MM.1S (cell line): ENCODE measurements around the gene LRRC49.

Experiments
- DNase-seq: peaks from one replicate; pipeline ENCODE4 v3.0.0-alpha.2; 2015
- H2AFZ ChIP-seq: fragments of 300-600 bp; sonication (generic); 2 replicates; pipeline ENCODE4 v1.6.0; 2016; ENCODE audit warnings: antibody characterized with exemption, low read length
- H3F3A ChIP-seq: fragments of 300-600 bp; sonication (generic); 2 replicates; pipeline ENCODE4 v1.6.1; 2016; ENCODE audit warnings: mild to moderate bottlenecking, antibody characterized with exemption, low read length, moderate library complexity, mixed read lengths; ENCODE audit not compliant: insufficient read depth
- H3K27ac ChIP-seq: fragments of 300-600 bp; sonication (generic); 2 replicates; pipeline ENCODE4 v1.5.1; 2016; ENCODE audit warnings: mild to moderate bottlenecking, low read length
- H3K27me3 ChIP-seq: fragments of 300-600 bp; sonication (generic); replicated peaks from 2 replicates; pipeline ENCODE4 v1.6.0; 2016; ENCODE audit warnings: low read length; ENCODE audit not compliant: insufficient read depth
- H3K36me3 ChIP-seq: fragments of 300-600 bp; sonication (generic); replicated peaks from 2 replicates; pipeline ENCODE4 v1.6.1; 2016; ENCODE audit warnings: mild to moderate bottlenecking, low read length, mixed read lengths; ENCODE audit not compliant: insufficient read depth
- H3K4me1 ChIP-seq: fragments of 300-600 bp; sonication (generic); 2 replicates; pipeline ENCODE4 v1.6.1; 2016; ENCODE audit warnings: low read length, mixed read lengths
- H3K4me2 ChIP-seq: fragments of 300-600 bp; sonication (generic); 2 replicates; pipeline ENCODE4 v1.6.0; 2016; ENCODE audit warnings: low read depth, low read length
- H3K4me3 ChIP-seq: fragments of 300-600 bp; sonication (generic); 2 replicates; pipeline ENCODE4 v1.5.1; 2016; ENCODE audit warnings: low read length, mixed read lengths
- H3K79me2 ChIP-seq: fragments of 300-600 bp; sonication (generic); 2 replicates; pipeline ENCODE4 v1.6.1; 2016; ENCODE audit warnings: mixed run types, low read length, mixed read lengths
- H3K9ac ChIP-seq: fragments of 300-600 bp; sonication (generic); 2 replicates; pipeline ENCODE4 v1.6.1; 2016; ENCODE audit warnings: low read length, mixed read lengths
- H3K9me2 ChIP-seq: fragments of 300-600 bp; sonication (generic); replicated peaks from 2 replicates; pipeline ENCODE4 v1.6.1; 2016; ENCODE audit warnings: mild to moderate bottlenecking, low read length, mixed read lengths; ENCODE audit not compliant: insufficient read depth
- H3K9me3 ChIP-seq: fragments of 300-600 bp; sonication (generic); replicated peaks from 2 replicates; pipeline ENCODE4 v1.6.1; 2016; ENCODE audit warnings: mild to moderate bottlenecking, low read length, mixed read lengths; ENCODE audit not compliant: insufficient read depth
- H4K20me1 ChIP-seq: fragments of 300-600 bp; sonication (generic); 2 replicates; pipeline ENCODE4 v1.6.1; 2016; ENCODE audit warnings: mild to moderate bottlenecking, low read length, moderate library complexity, mixed read lengths; ENCODE audit not compliant: insufficient read depth
- CTCF ChIP-seq: fragments of 300-600 bp; sonication (generic); IDR thresholded peaks from 2 replicates; pipeline ENCODE4 v1.5.1; 2016; ENCODE audit warnings: antibody characterized with exemption, low read length, mixed read lengths
- EZH2 ChIP-seq: fragments of 300-600 bp; sonication (generic); optimal IDR thresholded peaks from 2 replicates; pipeline ENCODE3; 2017; ENCODE audit warnings: low read depth, mild to moderate bottlenecking, antibody characterized with exemption, low read length, mixed read lengths
- EZH2phosphoT487 ChIP-seq: fragments of 300-600 bp; sonication (generic); IDR thresholded peaks from 2 replicates; pipeline ENCODE4 v1.6.1; 2018; ENCODE audit warnings: antibody characterized with exemption, low read length

The LRRC49 gene

GRCh38 chr15:71008250-71008870 lies 115.7 kb downstream of the LRRC49 start:
- Histone ChIP-seq H3K4me1 (no peaks in the 10 kb centered on the region), H4K20me1 (no peaks in the 10 kb centered on the region), H3K4me3 (no peak overlapping the region), H3K9ac (no peak overlapping the region), H3K27ac (no peak overlapping the region), H3K4me2 (no peak overlapping the region), H3K36me3 (no peaks in the 10 kb centered on the region), H3K27me3 (no peaks in the 10 kb centered on the region), H2AFZ (no peak overlapping the region), H3F3A (no peaks in the 10 kb centered on the region), H3K79me2 (no peaks in the 10 kb centered on the region), H3K9me3 (no peaks in the 10 kb centered on the region), H3K9me2 (no peaks in the 10 kb centered on the region)
- no peak for DNase-seq
- TF ChIP-seq EZH2: no peak
- no peak for TF ChIP-seq EZH2phosphoT487
- no peak for TF ChIP-seq CTCF

GRCh38 chr15:71010472-71010871 lies 117.8 kb downstream of the LRRC49 start:
- no peaks in the 10 kb centered on the region for H3K9me3 ChIP-seq
- no peaks in the 10 kb centered on the region for H3F3A ChIP-seq
- H4K20me1 ChIP-seq: no peaks in the 10 kb centered on the region
- H3K9me2 ChIP-seq: no peaks in the 10 kb centered on the region
- DNase-seq: no peak
- H3K9ac ChIP-seq: no peak overlapping the region
- H3K27ac ChIP-seq: no peak overlapping the region
- H3K4me1 ChIP-seq: no peaks in the 10 kb centered on the region
- H3K79me2 ChIP-seq: no peaks in the 10 kb centered on the region
- no peaks in the 10 kb centered on the region for H3K36me3 ChIP-seq
- no peak for TF ChIP-seq EZH2
- no peak for TF ChIP-seq CTCF
- no peak for TF ChIP-seq EZH2phosphoT487
- no peaks in the 10 kb centered on the region for H3K27me3 ChIP-seq
- no peak overlapping the region for H3K4me3 ChIP-seq
- no peak overlapping the region for H3K4me2 ChIP-seq
- H2AFZ ChIP-seq: no peak overlapping the region

DNA sequence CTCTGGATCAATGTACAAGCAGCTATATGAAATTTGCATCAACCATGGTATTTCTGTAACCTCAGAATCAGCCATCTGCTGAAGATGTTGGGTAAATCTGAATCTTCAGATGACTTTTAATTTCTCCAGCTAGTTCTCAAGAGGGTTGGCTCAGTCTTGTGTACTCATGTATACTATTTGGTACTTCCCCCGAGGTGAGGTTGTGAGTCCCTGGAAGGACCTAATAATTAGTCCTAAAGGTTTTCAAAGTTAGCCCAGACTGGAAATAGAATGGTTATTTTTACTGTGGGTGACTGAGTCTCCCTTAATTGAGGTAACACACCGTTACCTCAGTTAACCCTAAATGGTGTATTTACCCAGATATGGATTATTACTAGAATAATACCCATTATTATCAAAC lies 118.4 kb downstream of the LRRC49 start:
- H3K9me2 ChIP-seq: no peaks in the 10 kb centered on the region
- no peaks in the 10 kb centered on the region for H3K27me3 ChIP-seq
- H4K20me1 ChIP-seq: no peaks in the 10 kb centered on the region
- no peaks in the 10 kb centered on the region for H3K4me1 ChIP-seq
- no peak overlapping the region for H3K4me3 ChIP-seq
- H3K79me2 ChIP-seq: no peaks in the 10 kb centered on the region
- no peak for DNase-seq
- H3K4me2 ChIP-seq: no peak overlapping the region
- H3K9me3 ChIP-seq: no peaks in the 10 kb centered on the region
- H3K36me3 ChIP-seq: no peaks in the 10 kb centered on the region
- H2AFZ ChIP-seq: no peak overlapping the region
- H3K9ac ChIP-seq: no peak overlapping the region
- no peak for TF ChIP-seq CTCF
- no peak for TF ChIP-seq EZH2
- no peak for TF ChIP-seq EZH2phosphoT487
- H3K27ac ChIP-seq: no peak overlapping the region
- no peaks in the 10 kb centered on the region for H3F3A ChIP-seq
